OCI-LY7 (cell line): ENCODE results near the gene MAP7D2. TPM values are rescaled to one million over a fixed set of nuclear protein-coding genes. Genes with fewer than 3 reads are reported as not detected.

Source experiments
- microRNA-seq: library from miRNA; unstranded; fragments of <30 nt; microRNA quantifications from one replicate; pipeline ENCODE4 v1.2.0, GENCODE V29; 2022; ENCODE audit warnings: borderline replicate concordance
- small RNA-seq: library from RNA; depleted of rRNA; stranded (forward); fragments of <200 nt; gene quantifications from one replicate; pipeline ENCODE3, GENCODE V24; 2014
- total RNA-seq, 2 experiments: library from RNA; depleted of rRNA in 1 of 2; stranded (reverse); fragments of >200 nt in 1 of 2; shearing (Covaris generic) in 1 of 2; gene quantifications; 2 replicates each; pipeline ENCODE4 v1.2.3, GENCODE V29; 2014 to 2022

Gene MAP7D2
- total RNA-seq, 2 experiments from 2014 or later: 0.13 TPM; not detected in 1

Small RNAs within 50 kb of the gene (microRNA-seq; reads per million reads assigned to microRNA genes)
- not detected for gene MIR23C

Small RNAs within 50 kb of the gene (small RNA-seq; reads per million reads assigned to genes)
- not detected for gene MIR23C
- gene RF00019: not detected
- gene RF00493: 8.5 reads per million, percentile 95 among the genes with 10 or more reads in this experiment
- gene RF00494: not detected

Other genes with a start within 250 kb of the MAP7D2 start
- 26.1 and 54.6 TPM in 2 replicates for gene SH3KBP1, start 229.3 kb downstream of the MAP7D2 start, total RNA-seq (2014; rRNA removed; shearing (Covaris generic))
- gene SH3KBP1, start 229.3 kb downstream of the MAP7D2 start, total RNA-seq (2022): 82.4 and 90.3 TPM in 2 replicates
- 5.1 and 5.8 TPM in 2 replicates for gene BCLAF3, start 125.8 kb downstream of the MAP7D2 start, total RNA-seq (2014; rRNA removed; shearing (Covaris generic))
- gene BCLAF3, start 125.8 kb downstream of the MAP7D2 start, total RNA-seq (2022): 9.3 and 12.7 TPM in 2 replicates
- gene EIF1AX, start 24.9 kb upstream of the MAP7D2 start, total RNA-seq (2014; rRNA removed; shearing (Covaris generic)): 27.3 and 27.5 TPM in 2 replicates
- gene EIF1AX, start 24.9 kb upstream of the MAP7D2 start, total RNA-seq (2022): 98.5 and 103 TPM in 2 replicates
- 14.2 and 21.6 TPM in 2 replicates for gene RPS6KA3, start 150.0 kb upstream of the MAP7D2 start, total RNA-seq (2014; rRNA removed; shearing (Covaris generic))
- gene RPS6KA3, start 150.0 kb upstream of the MAP7D2 start, total RNA-seq (2022): 34.3 and 35.4 TPM in 2 replicates